Right lung (tissue), 10 donors: ENCODE data around the gene HES6. TPM values are rescaled to one million over a fixed set of nuclear protein-coding genes. Genes with fewer than 3 reads are reported as not detected.

Experiments
- DNase-seq, 2 donors: peaks; one replicate each; pipeline ENCODE4 v3.0.0-alpha.2; 2013
- long read RNA-seq, 8 donors: transcript quantifications; one replicate each; lab custom pipeline, GENCODE V29; 2026
- polyA plus RNA-seq, 5 donors: library from polyadenylated mRNA; unstranded; fragments of 120-200 nt; gene quantifications; one replicate each; pipeline versions ENCODE4 v1.2.1 to v1.2.3, GENCODE V29; 2013; ENCODE audit warnings: inconsistent platforms in 1 of 5, low replicate concordance in 1 of 5; ENCODE audit not compliant: insufficient read length in 5 of 5, insufficient read depth in 1 of 5

HES6 gene, protein sequence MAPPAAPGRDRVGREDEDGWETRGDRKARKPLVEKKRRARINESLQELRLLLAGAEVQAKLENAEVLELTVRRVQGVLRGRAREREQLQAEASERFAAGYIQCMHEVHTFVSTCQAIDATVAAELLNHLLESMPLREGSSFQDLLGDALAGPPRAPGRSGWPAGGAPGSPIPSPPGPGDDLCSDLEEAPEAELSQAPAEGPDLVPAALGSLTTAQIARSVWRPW
- polyA plus RNA-seq: 1 to 10 TPM; 2.3 to 8.2 (median 3.9) TPM
- long read RNA-seq, donor 1, transcript HES6-201 (4 exons, 1,454 nt): major isoform, 5 of 6 reads
- long read RNA-seq, donor 1, partial matches to known transcripts: 0 of 6 reads
- long read RNA-seq, donor 1, other reads (novel, unspliced or antisense): 0 of 6 reads
- long read RNA-seq, donor 2, partial matches to known transcripts: 0 of 4 reads
- long read RNA-seq, donor 2, other reads (novel, unspliced or antisense): 0 of 4 reads
- long read RNA-seq, donor 3, partial matches to known transcripts: 0 of 3 reads
- long read RNA-seq, donor 3, other reads (novel, unspliced or antisense): 0 of 3 reads
- long read RNA-seq, donor 4, partial matches to known transcripts: 0 of 4 reads
- long read RNA-seq, donor 4, other reads (novel, unspliced or antisense): 0 of 4 reads
- long read RNA-seq, donor 5, partial matches to known transcripts: 0 of 7 reads
- long read RNA-seq, donor 5, other reads (novel, unspliced or antisense): 0 of 7 reads
- long read RNA-seq, donor 6, partial matches to known transcripts: 0 of 2 reads
- long read RNA-seq, donor 6, other reads (novel, unspliced or antisense): 0 of 2 reads
- long read RNA-seq, donor 7, transcript HES6-201 (4 exons, 1,454 nt): major isoform, 5 of 6 reads
- long read RNA-seq, donor 7, partial matches to known transcripts: 0 of 6 reads
- long read RNA-seq, donor 7, other reads (novel, unspliced or antisense): 0 of 6 reads
- long read RNA-seq, donor 8, partial matches to known transcripts: 0 of 4 reads
- long read RNA-seq, donor 8, other reads (novel, unspliced or antisense): 0 of 4 reads

DNA sequence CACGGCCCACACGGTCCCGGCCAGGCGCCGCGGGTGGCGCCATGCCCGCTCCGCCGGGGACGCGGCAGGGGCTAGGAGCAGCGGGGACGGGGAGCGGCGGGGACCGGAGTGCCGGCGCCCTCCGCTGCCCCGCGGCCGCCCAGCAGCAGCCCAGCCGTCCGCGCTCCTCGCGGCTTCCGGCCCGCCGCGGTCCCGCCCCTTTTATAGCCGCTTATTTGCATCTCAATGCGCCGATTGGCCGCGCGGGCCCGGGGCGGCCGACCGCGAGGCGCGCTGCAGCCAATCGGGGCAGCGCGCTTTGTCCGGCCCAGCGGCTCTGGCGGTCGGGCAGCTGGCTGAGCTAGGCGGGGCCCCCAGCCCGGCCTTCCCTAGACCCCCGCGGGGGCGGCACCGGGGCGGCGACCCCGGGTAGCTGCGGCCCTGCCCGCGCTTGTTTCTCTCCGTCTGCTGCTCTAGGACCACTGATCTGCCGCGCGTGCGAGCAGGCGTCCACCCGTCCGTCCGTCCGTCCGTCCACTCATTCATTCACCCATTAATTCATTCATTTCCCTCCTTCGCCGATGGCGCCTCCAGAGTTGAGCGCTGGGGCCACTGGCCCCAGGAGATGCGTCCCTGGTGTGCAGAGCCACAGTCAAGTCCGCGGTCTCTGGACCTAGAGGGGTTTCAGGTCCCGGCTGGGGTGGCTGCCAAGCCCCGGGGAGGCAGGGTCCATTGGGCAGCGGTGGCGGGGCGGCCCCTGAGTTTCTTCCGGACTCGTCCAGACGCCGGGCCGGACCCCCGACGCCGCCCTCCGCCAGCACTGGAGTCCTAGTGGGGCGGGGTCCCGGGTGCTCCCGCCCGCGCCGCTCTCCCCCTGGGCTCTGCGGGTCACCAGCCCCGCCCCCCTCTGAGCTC, at the start of gene HES6:
TSS of gene HES6 (minus strand) at position 176 of the 894 bp plus-strand sequence. CDS start at position 43, 133 bp downstream.
- DNase-seq: peak; percentile 84 to 85

DNA sequence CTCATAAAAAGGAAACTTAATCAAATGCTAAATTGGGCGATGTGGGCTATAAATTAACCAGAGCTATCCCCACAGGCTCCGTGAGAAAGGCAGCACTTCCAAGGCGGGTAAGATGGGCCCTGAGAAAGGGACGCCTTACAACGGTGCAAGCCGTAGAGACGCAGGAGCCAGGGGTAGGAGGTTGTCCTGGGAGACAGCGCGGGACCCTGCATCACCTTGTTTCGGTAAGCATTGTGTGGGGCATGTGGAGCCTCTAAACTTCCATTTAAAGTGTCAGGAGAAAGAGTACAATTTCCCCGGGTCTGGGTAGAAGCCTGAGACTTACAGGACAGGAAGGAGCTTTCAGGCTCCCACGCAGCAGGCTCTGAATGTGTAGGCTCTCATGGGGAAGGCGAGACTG, 49.7 kb upstream of the HES6 start:
- peak in 1 of 2 donors; percentile 13 for DNase-seq

DNA sequence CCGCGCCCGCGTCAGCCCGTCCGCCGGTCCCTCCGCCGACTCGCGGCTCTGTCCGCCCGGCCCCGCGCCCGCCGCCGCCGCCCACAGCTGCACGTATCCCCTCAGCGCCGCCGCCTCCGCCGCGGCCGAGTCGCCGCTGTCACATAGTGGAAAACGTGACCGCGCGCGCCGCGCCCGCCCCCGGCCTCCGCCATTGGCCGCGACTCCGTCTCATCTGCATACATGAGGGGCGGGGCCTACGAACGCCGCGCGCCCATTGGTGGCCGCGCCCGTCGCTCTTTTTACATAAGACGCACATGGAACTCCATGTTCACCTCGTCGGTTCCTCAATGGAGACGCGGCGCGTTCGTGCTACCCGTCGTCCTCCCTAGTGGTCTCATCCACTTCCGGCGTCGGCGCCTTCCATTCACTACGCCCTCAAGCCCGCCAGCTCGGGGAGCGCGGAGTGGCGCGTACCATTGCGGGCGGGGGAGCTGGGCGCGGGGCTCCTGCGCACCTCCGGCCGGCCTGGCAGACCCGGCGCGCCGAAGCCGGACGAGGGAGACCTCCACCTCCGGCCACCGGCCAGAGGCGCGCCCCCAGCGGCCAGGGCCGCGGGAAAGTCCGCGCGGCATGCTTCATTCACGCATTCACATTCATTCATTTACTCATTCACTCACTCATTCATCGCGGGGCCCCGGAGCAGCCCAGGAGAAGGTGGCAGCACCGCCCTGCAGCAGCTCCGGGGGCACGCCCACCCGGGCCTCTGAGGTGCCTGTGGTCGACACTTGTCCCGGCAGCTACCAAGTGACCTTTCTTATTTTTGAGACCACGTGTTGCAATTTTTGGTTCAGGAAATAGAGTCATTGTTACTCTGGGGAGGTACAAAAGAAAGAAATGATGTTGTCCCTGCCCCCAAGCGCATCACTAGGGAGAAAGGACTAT, 49.1 kb upstream of the HES6 start:
- DNase-seq: peak; percentile 99

DNA sequence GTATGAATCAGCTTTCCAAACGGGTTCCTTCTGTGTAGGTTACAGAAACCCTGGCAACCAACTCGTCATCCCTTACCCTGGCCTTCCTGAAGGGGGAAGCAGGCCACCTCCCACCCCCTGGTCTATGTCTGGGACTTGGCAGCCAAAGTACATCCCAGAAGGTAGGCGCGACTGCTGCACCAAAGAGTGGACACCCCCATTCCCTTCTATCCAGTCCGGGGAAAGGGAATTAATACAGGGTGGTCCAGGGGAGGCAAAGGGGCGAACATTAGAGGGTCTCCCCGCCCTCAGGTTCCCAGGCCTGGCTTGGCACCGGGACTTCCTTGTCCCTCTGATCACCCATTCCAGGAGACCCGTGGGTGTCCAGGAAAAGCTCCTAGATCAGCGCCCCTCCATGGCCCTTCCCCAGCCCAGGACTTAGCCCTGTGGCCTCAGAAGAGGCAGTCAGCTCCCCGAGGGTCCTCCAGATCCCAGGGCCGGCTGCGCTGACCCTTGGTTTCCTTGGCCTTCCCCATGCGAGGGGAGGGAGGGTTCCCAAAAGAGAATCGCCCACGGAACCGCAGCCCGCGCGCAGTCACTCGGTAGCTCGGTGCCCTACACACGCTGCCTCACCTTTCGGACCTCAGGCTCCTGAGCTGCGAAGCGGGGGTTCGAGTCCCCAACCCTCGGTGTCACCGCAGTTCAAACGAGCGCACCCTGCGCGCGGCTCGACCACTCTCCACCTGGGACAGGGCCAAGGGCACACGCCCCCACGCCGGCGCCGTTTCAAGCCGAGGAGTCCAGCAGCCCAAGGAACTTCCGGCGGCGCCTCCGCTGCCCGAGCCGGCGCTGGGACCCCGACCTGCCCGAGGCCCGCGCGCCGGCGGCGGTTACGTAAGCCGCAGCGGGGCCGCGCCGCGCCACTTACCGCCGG, 48.2 kb upstream of the HES6 start, which contains the start of gene PER2:
TSS of gene PER2 (minus strand) at position 874 of the 913 bp plus-strand sequence. CDS start 10,674 bp downstream, outside the sequence.
- DNase-seq: peak; percentile 61 to 78

DNA sequence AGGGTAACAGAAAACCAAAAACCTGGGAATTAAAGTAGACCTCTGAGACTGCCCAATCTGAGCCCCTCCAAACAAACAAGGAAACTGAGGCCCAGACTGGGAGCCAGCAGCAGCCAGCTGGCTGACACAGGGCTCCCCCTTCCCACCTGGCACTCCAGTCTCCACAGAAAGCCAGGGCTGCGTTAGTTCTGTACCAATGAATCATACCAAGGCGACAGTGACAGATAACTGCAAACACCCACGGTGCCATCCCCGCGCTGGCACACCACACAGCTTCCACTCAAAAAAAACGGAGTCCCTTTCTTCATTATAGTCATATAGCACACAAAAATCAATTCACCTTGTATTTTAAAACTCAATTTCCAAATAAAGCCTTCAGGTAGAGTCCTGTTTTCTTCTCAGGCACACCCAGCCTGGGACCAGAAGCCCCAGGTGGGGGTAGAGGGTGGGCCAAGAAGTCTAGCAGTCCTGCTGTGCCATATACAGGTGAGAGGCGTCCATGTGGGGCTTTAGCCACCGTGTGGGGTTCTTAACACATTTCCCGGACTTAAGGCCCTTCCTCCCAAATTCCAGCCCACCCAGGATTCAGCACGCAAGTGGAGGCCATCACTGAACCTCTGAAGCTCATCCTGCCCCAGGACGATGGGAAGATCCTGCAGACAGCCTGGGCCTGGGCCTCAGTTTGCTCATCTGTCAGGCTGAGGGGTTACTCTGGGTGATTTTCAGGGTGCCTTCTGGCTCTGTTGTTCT, 47.3 kb upstream of the HES6 start:
- DNase-seq: no peak

DNA sequence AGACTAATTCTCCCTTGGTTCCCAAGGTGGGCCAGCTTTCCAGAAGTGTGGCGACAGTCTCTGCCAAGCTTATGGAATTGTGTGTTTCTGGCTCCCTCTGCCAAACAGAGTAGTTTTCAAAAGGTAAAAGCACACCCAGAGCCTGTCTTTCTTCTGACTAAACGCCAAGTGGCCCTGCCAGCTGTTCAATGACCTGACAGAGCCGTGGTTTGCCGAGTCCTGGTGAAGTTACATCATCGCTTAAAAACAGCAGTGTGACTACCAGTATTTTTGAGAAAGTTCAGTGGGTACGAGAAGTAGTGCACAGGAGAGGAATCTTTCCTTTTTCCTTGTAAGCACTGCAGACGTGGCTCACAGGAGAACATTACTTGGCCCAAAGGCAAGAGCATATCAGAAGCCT, 46.7 kb upstream of the HES6 start:
- peak in 1 of 2 donors; percentile 21 for DNase-seq

DNA sequence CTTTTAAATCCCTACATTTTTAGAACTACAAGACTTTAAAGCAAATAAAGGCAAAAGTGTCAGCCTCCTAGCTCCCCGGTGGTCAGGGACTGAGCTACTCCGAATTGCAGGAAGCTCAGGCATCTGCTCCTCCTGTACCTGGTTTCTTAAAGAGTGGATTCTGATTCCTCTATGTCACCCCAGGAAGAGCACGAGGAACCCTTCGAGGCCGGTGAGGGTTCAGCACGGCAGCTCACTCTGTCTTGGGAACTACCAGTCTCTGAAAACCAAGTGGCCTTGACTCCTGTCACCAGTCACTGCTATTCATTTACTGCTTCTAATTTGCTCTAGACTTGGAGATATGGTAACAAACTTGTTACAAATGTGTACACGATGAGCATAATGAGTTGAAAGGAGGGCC, 46.3 kb upstream of the HES6 start:
- DNase-seq: peak in 1 of 2 donors; percentile 17

DNA sequence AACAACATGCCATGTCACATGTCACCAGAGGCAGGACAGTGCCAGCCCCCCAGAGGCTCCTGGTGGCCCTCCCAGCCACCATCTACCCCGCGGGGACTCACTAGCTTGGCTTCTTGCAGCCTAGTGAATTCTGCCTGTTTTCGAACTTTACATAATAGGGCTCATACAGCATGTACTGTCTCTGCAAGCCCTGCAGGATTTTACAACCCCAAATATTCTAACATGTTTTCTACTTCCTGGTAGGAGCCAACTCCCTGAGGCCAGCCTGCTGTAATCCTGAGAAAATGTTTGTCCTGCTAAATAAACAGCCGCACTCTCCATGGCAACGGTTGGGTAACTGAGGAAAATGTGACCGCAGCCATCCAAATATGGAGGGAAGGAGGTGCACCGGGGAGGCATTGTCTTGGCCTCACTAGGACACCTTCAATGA, 45.8 kb upstream of the HES6 start:
- DNase-seq: peak; percentile 81 to 82

DNA sequence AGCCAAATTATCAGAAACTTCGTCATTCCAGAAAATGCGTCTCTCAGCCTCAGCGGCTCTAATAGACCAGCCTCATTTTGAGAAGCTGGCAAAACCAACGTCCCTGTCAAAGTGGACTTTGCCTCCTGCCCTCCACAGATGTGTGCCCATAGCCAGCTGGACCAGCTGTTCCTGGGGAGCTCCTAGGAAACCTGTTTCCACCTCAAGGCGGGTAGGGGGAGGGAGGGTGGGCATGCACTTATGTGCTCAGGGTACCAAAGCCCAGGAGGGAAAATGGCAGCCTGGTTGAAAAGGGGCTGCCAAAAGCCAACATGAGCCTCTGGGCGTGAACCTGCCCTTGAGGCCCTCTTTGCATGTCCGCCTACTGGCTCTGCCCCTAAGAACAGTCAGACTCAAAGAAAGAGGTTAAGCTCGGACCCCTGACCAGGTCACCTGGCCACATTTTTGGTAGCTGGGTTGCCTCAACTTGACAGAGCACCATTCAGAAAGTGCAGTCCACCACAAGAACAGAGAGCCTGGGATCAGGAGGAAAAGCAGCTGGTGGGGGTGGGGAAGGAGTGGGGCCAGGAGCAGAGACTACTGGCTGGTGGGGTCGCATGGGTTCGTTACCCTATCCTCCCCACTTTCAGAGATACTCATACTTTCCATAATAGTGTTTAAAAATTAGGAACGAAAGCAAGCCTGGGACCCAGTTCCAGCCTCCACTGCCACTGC, 45.1 kb upstream of the HES6 start:
- no peak for DNase-seq

DNA sequence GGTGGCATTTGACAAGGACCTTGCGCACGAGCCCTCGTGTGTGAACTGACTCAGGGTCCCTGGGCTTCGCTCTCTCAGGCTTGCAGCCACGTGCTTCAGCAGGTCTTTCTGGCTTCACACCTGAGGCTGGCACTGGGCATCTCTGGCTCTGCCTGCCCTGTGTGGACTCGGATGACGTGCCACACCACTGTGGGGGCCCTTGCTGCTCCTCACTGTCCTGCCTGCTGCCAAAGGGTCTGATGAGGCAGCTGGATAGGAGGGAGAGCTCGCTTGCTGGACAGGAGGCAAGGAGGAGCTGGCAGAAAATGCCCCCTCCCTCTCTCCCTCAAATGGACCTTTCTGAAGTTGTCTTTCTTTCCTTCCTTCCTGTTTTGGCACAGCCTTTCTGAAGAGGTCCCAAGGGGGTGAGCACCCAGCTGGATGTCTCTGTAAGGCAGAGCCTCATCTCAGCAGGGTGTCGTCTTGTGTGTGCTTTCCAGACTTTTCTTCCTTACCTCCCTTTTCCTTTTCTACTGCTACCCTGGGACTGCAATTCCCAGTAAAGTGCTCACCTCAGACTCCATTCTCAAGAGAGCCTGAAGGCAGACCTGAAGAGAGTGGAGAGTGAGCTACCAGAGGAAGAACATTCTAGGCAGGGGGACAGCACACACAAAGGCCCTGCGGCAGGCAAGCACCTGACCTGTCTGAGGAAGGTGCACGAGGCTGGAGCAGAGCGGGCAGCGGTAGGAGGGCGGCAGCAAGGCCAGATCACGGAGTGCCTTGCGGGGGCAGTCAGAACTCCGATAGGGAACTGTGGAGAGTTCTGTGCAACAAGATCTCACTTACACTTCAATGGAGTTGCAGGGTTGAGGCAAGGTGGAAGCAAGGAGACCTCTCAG, 43.3 kb upstream of the HES6 start:
- no peak for DNase-seq

DNA sequence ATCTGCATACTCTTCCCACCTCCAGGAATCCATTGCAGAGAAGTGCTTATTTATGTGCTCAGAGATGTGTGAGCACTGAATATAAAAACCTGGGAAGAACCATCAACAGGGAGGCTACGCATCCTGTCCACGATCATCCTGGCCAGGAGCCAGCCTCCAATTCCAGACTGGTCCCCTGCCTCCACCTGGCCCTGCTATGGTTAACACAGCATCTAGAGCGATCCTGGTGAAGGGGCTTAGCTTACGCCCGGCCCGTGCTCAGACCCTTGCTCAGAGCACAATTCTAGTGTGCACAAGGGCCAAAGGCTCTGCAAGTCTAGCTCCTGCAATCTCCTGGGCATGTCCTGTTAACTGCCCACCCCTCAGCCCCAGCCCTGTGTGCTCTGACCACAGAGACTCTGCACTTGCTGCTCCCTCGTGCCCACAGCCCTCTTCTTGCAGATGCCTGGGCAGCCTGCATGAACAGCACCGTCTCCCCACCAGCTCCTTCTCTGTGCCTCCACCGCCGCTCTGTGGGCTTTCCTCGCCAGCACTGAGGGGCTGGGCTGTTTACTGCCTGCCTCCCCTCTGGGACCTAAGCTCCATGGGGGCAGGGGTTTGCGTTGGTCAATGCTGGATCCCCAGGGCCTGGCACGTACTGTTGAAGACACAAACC, 42.1 kb upstream of the HES6 start:
- DNase-seq: no peak

DNA sequence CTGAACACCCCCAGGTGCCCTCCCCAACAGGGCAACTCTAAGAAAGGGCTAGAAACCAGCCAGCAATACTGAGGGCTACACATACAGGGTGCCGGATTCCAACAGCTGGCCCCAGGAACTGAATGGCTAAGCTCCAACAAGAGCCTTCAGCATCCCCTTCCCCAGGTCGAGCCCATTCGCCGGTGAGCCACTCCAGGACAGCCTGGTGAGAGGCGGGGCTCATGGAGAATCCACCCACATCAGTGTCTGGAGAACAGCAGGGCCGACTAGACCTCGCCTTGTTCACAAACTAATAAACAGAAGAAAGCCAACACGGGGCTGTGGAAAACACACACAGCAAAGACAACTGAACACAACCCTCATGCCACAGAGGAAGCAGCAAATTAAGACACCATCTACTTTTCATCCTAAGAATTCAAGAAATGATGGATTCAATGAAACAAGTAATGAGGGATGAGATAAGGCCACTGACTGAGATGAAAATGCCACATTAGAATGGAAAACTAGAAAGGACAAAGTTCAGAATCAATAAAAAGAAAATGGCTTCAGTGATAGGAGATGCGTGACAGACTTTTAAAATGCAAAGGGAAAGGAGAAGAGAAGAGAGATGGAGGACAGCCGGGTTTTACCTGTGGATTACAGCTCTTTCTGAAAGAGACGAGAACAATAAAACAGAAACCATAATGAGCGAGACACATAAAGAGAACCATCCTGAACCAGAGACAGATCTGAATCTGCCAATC, 40.4 kb upstream of the HES6 start:
- no peak for DNase-seq

DNA sequence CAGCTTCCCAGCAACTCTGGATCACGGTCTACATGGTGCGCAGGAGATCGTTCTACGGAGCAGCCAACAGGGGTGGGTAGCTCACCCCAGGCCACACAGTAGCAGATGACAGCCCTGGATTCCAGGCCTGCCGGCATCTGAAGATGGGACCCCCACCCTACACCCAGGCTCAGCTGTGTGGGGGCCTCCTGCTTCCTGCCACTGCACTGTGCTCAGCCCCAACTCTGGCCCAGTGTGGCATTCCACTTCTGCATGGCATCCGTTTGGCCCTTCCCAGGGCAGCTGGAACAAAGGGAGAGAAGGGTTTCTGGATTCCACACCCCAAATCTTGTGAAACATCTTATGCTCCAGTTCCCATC, 39.5 kb upstream of the HES6 start:
- DNase-seq: no peak

DNA sequence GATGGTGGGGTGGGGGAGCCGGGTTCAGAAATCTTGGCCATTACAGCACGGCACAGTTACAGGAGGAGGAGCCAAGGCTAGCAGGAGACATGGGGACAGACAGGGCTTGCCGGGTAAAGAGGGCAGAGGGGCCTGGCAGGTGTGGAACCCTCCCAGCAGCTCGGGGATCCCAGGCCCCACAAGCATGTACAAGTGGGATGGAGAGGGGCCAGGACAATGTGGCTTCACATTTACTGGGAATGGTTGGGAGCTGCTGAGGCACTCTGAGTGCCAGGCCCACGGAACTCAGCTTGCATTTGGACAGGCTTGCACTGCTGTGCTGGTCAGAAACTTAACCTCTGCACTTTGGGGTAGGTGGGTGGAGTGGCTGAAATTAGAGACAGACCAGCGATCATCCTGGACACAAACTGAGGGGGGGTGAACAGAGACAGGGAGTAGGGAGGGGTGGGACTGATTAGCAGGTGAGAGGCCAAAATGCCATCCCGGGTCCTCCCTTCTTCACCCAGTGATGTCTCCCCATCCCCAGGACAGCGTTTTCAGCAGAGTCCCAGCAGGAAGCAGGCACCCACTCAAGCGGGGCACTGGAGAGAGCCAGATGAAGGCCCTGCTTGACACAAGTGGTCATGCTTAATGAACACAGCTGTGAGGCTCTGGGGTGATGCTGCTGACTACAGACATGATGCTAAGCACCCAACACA, 38.9 kb upstream of the HES6 start:
- no peak for DNase-seq
